CD4-positive, alpha-beta T cell treated with Interleukin-1 beta for 1 hour (primary cell): Measurements from ENCODE around the gene EPHB1.

ENCODE experiments used
- DNase-seq, 2 donors: peaks; one replicate each; pipeline ENCODE4 v3.0.0-alpha.2; 2020 to 2022

Gene EPHB1

GRCh38 chr3:134852893-134853351 lies 57.9 kb downstream of the EPHB1 start:
- peak in 1 of 2 donors; percentile 34 for DNase-seq

GRCh38 chr3:134854254-134854653 lies 59.2 kb downstream of the EPHB1 start:
- no peak for DNase-seq

- DNase-seq, result no peak
Measured at GRCh38 chr3:134857356-134857755, 62.3 kb downstream of the EPHB1 start.

GRCh38 chr3:134857776-134858362 lies 62.8 kb downstream of the EPHB1 start:
- no peak for DNase-seq

GRCh38 chr3:134858441-134859035 lies 63.5 kb downstream of the EPHB1 start:
- no peak for DNase-seq

GRCh38 chr3:134859341-134859740 lies 64.3 kb downstream of the EPHB1 start:
- no peak for DNase-seq

- no peak for DNase-seq
Measured at GRCh38 chr3:134860141-134860540, 65.1 kb downstream of the EPHB1 start.

- DNase-seq, result no peak
Measured at GRCh38 chr3:134863915-134864314, 68.9 kb downstream of the EPHB1 start.

- DNase-seq, result no peak
Measured at GRCh38 chr3:134864636-134865035, 69.6 kb downstream of the EPHB1 start.

- DNase-seq, result no peak
Measured at GRCh38 chr3:134867277-134867676, 72.2 kb downstream of the EPHB1 start.

- DNase-seq, result no peak
Measured at GRCh38 chr3:134869153-134869726, 74.2 kb downstream of the EPHB1 start.

GRCh38 chr3:134871818-134872217 lies 76.8 kb downstream of the EPHB1 start:
- no peak for DNase-seq

- DNase-seq, result no peak
Measured at GRCh38 chr3:134872440-134873388, 77.7 kb downstream of the EPHB1 start.

GRCh38 chr3:134873789-134874188 lies 78.7 kb downstream of the EPHB1 start:
- DNase-seq, result no peak

GRCh38 chr3:134874737-134875413 lies 79.8 kb downstream of the EPHB1 start:
- no peak for DNase-seq

GRCh38 chr3:134876836-134877235 lies 81.8 kb downstream of the EPHB1 start:
- DNase-seq, result no peak

GRCh38 chr3:134877788-134878187 lies 82.7 kb downstream of the EPHB1 start:
- DNase-seq, result no peak

- no peak for DNase-seq
Measured at GRCh38 chr3:134879990-134880389, 84.9 kb downstream of the EPHB1 start.

- no peak for DNase-seq
Measured at GRCh38 chr3:134880431-134880830, 85.4 kb downstream of the EPHB1 start.

- DNase-seq, result no peak
Measured at GRCh38 chr3:134881305-134881704, 86.2 kb downstream of the EPHB1 start.

- DNase-seq, result no peak
Measured at GRCh38 chr3:134883697-134884385, 88.8 kb downstream of the EPHB1 start.
